NCI-H2081 treated with DMSO at 0.1 percent for 48 hours (cell line): ENCODE measurements around the gene BRCA1.
"Not testable (repeated sequence)": the region's sequence is repeated elsewhere in the genome, so short reads cannot be mapped to it uniquely, and the experiment has no call there.

Experiments
- DNase-seq: peaks from one replicate; lab custom pipeline; 2025; lab: John Stamatoyannopoulos, UW

Gene BRCA1

DNA sequence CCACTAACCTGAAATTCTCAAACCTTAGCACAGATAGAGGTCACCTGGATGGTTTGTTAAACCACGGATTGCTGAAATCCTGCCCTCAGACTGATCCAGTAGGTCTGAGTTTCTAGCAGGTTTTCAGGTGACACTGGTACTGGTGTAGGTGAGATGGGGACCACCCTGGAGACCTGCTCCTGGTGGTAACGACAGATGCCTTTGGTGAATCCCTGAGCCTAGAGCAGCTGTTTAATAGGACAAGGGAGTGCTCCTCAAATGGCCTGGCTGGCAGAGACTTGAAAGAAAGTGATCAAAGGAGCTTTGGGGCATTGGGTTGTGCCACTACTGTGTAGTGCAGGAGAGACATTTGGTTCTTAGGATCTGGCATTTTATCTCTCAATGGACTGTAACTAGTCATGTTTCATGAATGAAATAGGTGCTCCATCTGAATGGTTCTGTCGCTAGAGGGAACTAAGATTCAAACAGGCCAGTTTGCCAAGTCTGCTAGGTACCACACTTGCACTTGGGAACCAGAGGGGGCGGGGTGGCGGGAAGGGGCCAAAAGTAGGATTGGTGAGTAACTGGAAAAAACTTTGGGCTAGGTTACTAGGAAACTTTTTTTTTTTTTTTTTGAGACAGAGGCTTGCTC lies 121.5 kb downstream of the BRCA1 start:
- DNase-seq = no peak

DNA sequence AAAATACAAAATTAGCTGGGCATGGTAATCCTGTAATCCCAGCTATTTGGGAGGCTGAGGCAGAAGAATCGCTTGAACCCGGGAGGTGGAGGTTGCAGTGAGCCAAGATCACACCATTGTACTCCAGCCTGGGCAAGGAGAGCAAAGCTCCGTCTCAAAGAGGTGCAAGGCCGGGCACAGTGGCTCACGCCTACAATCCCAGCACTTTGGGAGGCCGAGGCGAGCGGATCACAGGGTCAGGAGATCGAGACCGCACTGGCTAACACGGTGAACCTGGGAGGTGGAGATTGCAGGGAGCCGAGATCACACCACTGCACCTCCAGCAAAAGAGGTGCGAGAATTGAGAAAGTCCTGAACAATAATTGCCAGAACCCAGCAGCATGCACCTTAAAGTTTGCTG lies 124.3 kb downstream of the BRCA1 start:
- DNase-seq = not testable (repeated sequence)

DNA sequence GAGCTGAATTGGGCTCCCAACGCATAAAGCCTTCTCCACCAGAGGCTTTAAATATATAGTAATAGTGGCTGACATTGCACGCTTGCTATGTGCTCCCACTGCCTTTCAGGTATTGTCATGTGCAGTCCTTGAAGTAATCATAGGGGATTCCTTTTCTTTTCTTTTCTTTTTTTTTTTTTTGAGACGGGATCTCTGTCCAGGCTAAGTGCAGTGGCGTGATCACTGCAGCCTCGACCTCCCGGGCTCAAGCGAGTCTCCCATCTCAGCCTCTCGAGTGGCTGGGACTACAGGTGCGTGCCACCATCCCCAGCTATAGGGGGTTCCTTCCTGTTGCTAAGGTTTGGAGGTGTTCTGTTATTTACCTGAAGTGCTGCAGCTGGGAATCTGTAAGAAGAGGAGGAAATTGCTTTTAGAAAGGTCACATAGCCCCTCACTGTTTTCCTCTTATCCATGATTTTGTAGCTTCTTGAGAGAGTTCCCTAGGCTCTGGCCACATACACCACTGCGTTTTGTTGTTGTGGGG lies 126.1 kb downstream of the BRCA1 start:
- DNase-seq = no peak

DNA sequence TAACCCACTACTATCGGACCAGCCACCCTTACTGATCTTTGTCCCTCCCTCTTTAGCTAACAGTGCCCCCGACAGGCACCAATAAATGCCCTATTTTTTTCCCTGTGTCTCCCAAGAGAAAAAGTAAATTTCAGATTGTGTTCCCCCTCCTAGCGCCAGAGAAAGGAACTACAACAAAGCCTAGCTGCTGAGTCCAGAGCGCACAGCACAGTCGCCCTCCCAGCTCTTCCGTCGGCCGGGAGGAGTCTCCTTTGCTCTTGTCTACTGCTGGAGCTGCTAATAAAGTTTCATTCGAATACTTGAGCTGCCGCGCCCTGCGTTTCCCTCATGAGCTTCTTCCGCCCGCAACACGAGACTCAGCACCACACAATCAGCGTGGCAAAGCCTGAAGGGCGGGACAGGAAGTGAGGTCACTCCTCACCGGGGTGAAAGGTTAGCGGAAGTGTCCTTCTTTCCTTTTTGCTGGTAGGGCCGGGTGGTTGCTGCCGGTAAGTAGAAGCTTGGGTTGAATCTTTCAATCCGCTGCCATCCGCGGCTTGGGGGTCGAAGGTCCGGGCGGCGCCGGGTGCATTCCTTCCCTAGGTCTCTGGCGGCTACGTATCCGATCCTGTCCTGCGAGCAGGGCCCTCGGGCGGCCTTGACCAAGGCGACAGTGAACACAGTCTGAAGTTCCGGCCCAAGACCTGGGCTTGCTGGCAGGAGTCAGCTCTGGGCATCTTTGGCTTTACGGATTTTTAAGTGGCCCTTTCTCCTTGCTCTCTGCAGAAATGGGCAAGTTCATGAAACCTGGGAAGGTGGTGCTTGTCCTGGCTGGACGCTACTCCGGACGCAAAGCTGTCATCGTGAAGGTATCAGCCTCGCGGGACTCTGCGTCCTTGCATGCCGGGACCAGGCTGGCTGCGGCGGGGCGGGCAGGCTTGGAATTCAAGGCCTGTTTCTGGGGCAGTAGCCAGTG lies 126.9 kb downstream of the BRCA1 start, which contains the start of gene RPL27:
Gene RPL27 (plus strand): TSS at position 436 of the 955 bp plus-strand sequence. CDS start 332 bp downstream, at position 768.
- peak; percentile 100 for DNase-seq

DNA sequence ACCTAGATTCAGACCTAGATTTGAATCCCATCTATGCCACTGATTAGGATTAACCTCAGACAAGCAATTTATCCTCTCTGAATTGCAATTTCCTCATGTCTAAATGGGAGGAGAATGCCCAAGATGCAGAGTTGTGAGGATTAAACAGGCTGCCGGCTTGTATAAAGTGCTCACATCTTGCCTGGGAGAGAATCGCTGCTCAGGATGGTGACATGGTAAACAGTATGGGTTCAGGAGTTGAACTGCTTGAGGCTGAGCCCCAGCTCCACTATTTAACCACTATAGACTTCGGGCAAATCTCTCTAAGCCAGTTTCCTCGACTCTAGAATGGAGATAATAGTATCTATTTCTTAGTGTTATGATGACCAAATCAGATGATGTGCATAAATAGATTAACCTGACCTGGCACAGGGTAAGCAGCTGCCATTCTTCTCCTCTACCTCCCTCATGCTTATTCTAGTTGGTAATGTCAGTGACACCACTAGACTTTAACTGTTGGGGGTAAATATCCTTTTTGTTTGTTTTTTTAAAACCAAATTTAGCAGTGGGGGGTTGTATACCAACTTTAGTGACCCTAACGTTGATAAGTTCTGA lies 127.7 kb downstream of the BRCA1 start:
- no peak for DNase-seq
